HepG2 (cell line): ENCODE results near the gene RNF10. TPM values are rescaled to one million over a fixed set of nuclear protein-coding genes. Genes with fewer than 3 reads are reported as not detected.

Source experiments
- ARNT2 ChIP-seq: sonication (generic); formaldehyde crosslinking; IDR thresholded peaks from 2 replicates; pipeline ENCODE4 v1.8.0; 2022; ENCODE audit warnings: mild to moderate bottlenecking, low read depth, missing genetic modification reagents, moderate library complexity
- ELF4 ChIP-seq: sonication (generic); formaldehyde crosslinking; IDR thresholded peaks from 2 replicates; pipeline ENCODE4 v1.5.0; 2020; ENCODE audit warnings: missing genetic modification reagents, mild to moderate bottlenecking, moderate library complexity, borderline replicate concordance
- IKZF1 ChIP-seq: fragments of 450-650 bp; IDR thresholded peaks from 2 replicates; pipeline ENCODE4 v1.7.1; 2016
- MEF2D ChIP-seq: sonication (generic); formaldehyde crosslinking; IDR thresholded peaks from 2 replicates; pipeline ENCODE4 v1.5.1; 2020; ENCODE audit warnings: mild to moderate bottlenecking, missing genetic modification reagents
- RFX3 ChIP-seq: IDR thresholded peaks from 2 replicates; pipeline ENCODE4 v1.6.1; 2016; ENCODE audit warnings: missing biosample characterization, missing genetic modification reagents
- SIX1 ChIP-seq: sonication (generic); formaldehyde crosslinking; IDR thresholded peaks from 2 replicates; pipeline ENCODE4 v1.4.0; 2020; ENCODE audit warnings: missing genetic modification reagents, borderline replicate concordance
- ZNF17 ChIP-seq: sonication (generic); formaldehyde crosslinking; IDR thresholded peaks from 2 replicates; pipeline ENCODE4 v1.5.0; 2020; ENCODE audit warnings: mild to moderate bottlenecking, missing genetic modification reagents
- ZNF224 ChIP-seq: sonication (generic); formaldehyde crosslinking; IDR thresholded peaks from 2 replicates; pipeline ENCODE4 v1.5.0; 2020; ENCODE audit warnings: mild to moderate bottlenecking, missing genetic modification reagents
- ZNF292 ChIP-seq: sonication (generic); formaldehyde crosslinking; IDR thresholded peaks from 2 replicates; pipeline ENCODE4 v1.8.1; 2022; ENCODE audit warnings: mild to moderate bottlenecking, low read depth, missing genetic modification reagents, borderline replicate concordance
- ZNF431 ChIP-seq: sonication (generic); formaldehyde crosslinking; IDR thresholded peaks from 2 replicates; pipeline ENCODE4 v1.9.0; 2022; ENCODE audit warnings: missing genetic modification reagents, low read depth, mild to moderate bottlenecking, borderline replicate concordance
- ZNF44 ChIP-seq: sonication (generic); formaldehyde crosslinking; IDR thresholded peaks from 2 replicates; pipeline ENCODE4 v1.5.1; 2020; ENCODE audit warnings: mild to moderate bottlenecking, missing genetic modification reagents
- ZNF496 ChIP-seq: sonication (generic); formaldehyde crosslinking; IDR thresholded peaks from 2 replicates; pipeline ENCODE4 v1.8.1; 2023; ENCODE audit warnings: mild to moderate bottlenecking, moderate library complexity, missing genetic modification reagents; ENCODE audit not compliant: insufficient replicate concordance
- ZNF737 ChIP-seq: sonication (generic); formaldehyde crosslinking; IDR thresholded peaks from 2 replicates; pipeline ENCODE4 v1.5.0; 2020; ENCODE audit warnings: missing genetic modification reagents, mild to moderate bottlenecking, borderline replicate concordance
- ZNF883 ChIP-seq: sonication (generic); formaldehyde crosslinking; IDR thresholded peaks from 2 replicates; pipeline ENCODE4 v1.5.1; 2020; ENCODE audit warnings: mild to moderate bottlenecking, missing genetic modification reagents; ENCODE audit errors: not compliant biosample characterization
- polyA plus RNA-seq, 8 experiments: library from polyadenylated mRNA; depleted of rRNA in 3 of 8; stranded (reverse) in 7 of 8; unstranded in 1 of 8; fragments of >200 nt; fragmentation: Illumina TruSeq in 4 of 8; extraction: Trizol in 4 of 8; gene quantifications; 2 replicates each; pipeline versions ENCODE4 v1.2.1 to v1.2.3, GENCODE V29; 2011 to 2016; ENCODE audit warnings: low read depth in 4 of 8, missing spikeins in 1 of 8, mixed read lengths in 1 of 8; ENCODE audit not compliant: insufficient read depth in 1 of 8
- total RNA-seq, 5 experiments: library from RNA; depleted of rRNA; stranded (reverse); fragments of >200 nt; fragmentation: Illumina TruSeq; extraction: Trizol; gene quantifications; 2 replicates each; pipeline ENCODE4 v1.2.3, GENCODE V29; 2016; ENCODE audit warnings: low read depth in 1 of 5
- TF ChIP-seq, protein P1 (sequence below): sonication (generic); formaldehyde crosslinking; IDR thresholded peaks from 2 replicates; pipeline ENCODE4 v1.4.0; 2020; ENCODE audit warnings: missing genetic modification reagents
- TF ChIP-seq, protein P2 (sequence below): sonication (generic); formaldehyde crosslinking; IDR thresholded peaks from 2 replicates; pipeline ENCODE4 v1.8.0; 2023; ENCODE audit warnings: mild to moderate bottlenecking, missing genetic modification reagents
- TF ChIP-seq, protein P3 (sequence below): sonication (generic); formaldehyde crosslinking; IDR thresholded peaks from 2 replicates; pipeline ENCODE4 v1.5.1; 2020; ENCODE audit warnings: mild to moderate bottlenecking, missing genetic modification reagents
- TF ChIP-seq, protein P4 (sequence below): sonication (generic); formaldehyde crosslinking; IDR thresholded peaks from 2 replicates; pipeline ENCODE4 v1.4.0; 2020; ENCODE audit warnings: missing genetic modification reagents
- TF ChIP-seq, protein P5 (sequence below): sonication (generic); formaldehyde crosslinking; IDR thresholded peaks from 2 replicates; pipeline ENCODE4 v1.5.0; 2020; ENCODE audit warnings: missing genetic modification reagents

The RNF10 gene
- total and polyA plus RNA-seq, 2 of the 13 experiments (the other 11 are each of a cell fraction or from before 2014, with no cell fraction given) = 62.5 to 88.0 TPM

DNA sequence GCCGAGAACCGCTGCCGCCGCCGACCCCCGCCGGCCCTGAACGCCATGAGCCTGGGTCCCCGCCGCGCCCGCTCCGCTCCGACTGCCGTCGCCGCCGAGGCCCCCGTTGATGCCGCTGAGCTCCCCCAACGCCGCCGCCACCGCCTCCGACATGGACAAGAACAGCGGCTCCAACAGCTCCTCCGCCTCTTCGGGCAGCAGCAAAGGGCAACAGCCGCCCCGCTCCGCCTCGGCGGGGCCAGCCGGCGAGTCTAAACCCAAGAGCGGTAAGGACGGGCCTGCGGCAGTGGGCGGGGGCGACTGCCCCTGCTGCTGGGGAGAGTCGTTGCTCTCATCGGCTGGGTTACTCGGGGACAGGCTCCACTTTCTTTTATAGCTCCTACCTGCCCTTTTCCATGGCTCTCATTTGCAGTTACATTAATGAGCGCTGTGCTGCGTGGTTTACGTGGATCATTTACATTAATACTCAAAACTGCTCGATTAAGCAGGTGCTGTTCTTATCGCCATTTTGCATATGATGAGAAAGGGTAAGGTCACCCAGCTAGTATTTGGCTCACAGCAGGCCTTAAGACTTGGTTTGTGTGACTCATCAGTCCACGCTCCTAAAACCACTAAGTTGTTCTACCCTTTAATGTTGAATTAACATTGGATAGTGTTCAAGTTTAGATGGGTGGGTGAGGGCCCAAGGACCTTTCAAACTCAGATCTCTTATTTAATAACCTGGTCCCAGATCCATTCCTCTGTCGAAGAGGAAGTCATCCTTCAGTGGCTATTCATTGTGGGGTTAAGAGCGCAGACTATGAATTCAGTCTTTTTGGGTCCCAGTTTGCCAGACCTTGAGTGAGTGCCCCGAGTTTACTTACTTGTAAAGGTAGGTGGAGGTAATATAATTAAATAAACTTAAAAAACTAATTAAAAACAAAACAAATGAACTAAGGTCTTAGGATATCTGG lies 823 bp downstream of the RNF10 start (continued):
- TF ChIP-seq, protein P1, sequence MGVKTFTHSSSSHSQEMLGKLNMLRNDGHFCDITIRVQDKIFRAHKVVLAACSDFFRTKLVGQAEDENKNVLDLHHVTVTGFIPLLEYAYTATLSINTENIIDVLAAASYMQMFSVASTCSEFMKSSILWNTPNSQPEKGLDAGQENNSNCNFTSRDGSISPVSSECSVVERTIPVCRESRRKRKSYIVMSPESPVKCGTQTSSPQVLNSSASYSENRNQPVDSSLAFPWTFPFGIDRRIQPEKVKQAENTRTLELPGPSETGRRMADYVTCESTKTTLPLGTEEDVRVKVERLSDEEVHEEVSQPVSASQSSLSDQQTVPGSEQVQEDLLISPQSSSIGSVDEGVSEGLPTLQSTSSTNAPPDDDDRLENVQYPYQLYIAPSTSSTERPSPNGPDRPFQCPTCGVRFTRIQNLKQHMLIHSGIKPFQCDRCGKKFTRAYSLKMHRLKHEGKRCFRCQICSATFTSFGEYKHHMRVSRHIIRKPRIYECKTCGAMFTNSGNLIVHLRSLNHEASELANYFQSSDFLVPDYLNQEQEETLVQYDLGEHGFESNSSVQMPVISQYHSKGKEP (CRISPR knock-in tag) = no peak
- no peak for TF ChIP-seq RFX3 (CRISPR knock-in tag)
- TF ChIP-seq ZNF292 (CRISPR knock-in tag) = no peak
- TF ChIP-seq ZNF44 (CRISPR knock-in tag) = no peak
- TF ChIP-seq ZNF737 (CRISPR knock-in tag) = no peak
- TF ChIP-seq, protein P2, sequence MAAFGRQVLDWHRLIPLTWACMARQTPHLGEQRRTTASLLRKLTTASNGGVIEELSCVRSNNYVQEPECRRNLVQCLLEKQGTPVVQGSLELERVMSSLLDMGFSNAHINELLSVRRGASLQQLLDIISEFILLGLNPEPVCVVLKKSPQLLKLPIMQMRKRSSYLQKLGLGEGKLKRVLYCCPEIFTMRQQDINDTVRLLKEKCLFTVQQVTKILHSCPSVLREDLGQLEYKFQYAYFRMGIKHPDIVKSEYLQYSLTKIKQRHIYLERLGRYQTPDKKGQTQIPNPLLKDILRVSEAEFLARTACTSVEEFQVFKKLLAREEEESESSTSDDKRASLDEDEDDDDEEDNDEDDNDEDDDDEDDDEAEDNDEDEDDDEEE = no peak; the same call in 1 of the 2 replicates
- no peak for TF ChIP-seq ZNF496
- TF ChIP-seq SIX1 (CRISPR knock-in tag) = no peak
- TF ChIP-seq MEF2D (CRISPR knock-in tag) = no peak
- no peak for TF ChIP-seq ARNT2 (CRISPR knock-in tag)
- no peak for TF ChIP-seq ZNF224
- TF ChIP-seq, protein P3, sequence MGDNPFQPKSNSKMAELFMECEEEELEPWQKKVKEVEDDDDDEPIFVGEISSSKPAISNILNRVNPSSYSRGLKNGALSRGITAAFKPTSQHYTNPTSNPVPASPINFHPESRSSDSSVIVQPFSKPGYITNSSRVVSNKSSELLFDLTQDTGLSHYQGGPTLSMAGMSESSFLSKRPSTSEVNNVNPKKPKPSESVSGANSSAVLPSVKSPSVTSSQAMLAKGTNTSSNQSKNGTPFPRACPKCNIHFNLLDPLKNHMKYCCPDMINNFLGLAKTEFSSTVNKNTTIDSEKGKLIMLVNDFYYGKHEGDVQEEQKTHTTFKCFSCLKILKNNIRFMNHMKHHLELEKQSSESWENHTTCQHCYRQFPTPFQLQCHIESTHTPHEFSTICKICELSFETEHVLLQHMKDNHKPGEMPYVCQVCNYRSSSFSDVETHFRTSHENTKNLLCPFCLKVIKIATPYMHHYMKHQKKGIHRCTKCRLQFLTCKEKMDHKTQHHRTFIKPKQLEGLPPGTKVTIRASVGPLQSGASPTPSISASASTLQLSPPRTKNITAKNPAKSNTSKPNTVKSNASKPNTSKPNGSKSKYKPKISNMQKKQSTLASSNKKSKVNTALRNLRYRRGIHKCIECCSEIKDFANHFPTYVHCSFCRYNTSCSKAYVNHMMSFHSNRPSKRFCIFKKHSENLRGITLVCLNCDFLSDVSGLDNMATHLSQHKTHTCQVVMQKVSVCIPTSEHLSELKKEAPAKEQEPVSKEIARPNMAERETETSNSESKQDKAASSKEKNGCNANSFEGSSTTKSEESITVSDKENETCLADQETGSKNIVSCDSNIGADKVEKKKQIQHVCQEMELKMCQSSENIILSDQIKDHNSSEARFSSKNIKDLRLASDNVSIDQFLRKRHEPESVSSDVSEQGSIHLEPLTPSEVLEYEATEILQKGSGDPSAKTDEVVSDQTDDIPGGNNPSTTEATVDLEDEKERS (CRISPR knock-in tag) = no peak
- 0 out of 2 replicates have a peak, but pooled peaks have one; percentile 7 for TF ChIP-seq ELF4 (CRISPR knock-in tag)
- no peak for TF ChIP-seq ZNF431
- no peak for TF ChIP-seq ZNF17
- TF ChIP-seq, protein P4, sequence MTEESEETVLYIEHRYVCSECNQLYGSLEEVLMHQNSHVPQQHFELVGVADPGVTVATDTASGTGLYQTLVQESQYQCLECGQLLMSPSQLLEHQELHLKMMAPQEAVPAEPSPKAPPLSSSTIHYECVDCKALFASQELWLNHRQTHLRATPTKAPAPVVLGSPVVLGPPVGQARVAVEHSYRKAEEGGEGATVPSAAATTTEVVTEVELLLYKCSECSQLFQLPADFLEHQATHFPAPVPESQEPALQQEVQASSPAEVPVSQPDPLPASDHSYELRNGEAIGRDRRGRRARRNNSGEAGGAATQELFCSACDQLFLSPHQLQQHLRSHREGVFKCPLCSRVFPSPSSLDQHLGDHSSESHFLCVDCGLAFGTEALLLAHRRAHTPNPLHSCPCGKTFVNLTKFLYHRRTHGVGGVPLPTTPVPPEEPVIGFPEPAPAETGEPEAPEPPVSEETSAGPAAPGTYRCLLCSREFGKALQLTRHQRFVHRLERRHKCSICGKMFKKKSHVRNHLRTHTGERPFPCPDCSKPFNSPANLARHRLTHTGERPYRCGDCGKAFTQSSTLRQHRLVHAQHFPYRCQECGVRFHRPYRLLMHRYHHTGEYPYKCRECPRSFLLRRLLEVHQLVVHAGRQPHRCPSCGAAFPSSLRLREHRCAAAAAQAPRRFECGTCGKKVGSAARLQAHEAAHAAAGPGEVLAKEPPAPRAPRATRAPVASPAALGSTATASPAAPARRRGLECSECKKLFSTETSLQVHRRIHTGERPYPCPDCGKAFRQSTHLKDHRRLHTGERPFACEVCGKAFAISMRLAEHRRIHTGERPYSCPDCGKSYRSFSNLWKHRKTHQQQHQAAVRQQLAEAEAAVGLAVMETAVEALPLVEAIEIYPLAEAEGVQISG (CRISPR knock-in tag) = 0 out of 2 replicates have a peak, but pooled peaks have one; percentile 51
- TF ChIP-seq IKZF1 = no peak
- TF ChIP-seq, protein P5, sequence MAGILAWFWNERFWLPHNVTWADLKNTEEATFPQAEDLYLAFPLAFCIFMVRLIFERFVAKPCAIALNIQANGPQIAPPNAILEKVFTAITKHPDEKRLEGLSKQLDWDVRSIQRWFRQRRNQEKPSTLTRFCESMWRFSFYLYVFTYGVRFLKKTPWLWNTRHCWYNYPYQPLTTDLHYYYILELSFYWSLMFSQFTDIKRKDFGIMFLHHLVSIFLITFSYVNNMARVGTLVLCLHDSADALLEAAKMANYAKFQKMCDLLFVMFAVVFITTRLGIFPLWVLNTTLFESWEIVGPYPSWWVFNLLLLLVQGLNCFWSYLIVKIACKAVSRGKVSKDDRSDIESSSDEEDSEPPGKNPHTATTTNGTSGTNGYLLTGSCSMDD = no peak
- TF ChIP-seq ZNF883 (CRISPR knock-in tag) = peak; percentile 71
